Measurements from ENCODE around the gene RASGEF1C.

DNA sequence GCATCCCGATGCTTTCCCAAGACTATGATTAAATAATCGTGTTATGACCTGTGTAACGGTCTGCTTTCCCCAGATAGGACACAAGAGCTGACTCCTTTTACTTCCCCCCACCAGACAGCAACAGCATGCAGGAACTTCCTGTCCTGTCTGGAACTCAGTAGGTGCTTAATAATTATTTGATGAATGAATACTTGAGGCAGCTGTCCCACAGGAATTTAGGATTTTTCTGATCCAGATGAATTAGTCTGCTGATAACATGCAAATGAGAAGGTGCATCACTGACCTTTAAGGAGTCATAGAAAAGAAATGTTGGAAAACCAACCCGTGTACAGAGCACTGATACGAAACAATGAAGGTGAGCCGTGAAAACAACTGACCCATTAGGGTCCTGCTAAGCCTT lies 149.7 kb downstream of the RASGEF1C start:
- TF ChIP-seq REST (IDR thresholded peaks at IDR 0.05; ENCODE audit: insufficient replicate concordance, low read depth) (no peak), POLR2AphosphoS5 (IDR thresholded peaks at IDR 0.05; ENCODE audit: low read depth) (no peak)

All from HL-60 (cell line).